ENCODE results near the gene PBRM1.

PBRM1 gene

DNA sequence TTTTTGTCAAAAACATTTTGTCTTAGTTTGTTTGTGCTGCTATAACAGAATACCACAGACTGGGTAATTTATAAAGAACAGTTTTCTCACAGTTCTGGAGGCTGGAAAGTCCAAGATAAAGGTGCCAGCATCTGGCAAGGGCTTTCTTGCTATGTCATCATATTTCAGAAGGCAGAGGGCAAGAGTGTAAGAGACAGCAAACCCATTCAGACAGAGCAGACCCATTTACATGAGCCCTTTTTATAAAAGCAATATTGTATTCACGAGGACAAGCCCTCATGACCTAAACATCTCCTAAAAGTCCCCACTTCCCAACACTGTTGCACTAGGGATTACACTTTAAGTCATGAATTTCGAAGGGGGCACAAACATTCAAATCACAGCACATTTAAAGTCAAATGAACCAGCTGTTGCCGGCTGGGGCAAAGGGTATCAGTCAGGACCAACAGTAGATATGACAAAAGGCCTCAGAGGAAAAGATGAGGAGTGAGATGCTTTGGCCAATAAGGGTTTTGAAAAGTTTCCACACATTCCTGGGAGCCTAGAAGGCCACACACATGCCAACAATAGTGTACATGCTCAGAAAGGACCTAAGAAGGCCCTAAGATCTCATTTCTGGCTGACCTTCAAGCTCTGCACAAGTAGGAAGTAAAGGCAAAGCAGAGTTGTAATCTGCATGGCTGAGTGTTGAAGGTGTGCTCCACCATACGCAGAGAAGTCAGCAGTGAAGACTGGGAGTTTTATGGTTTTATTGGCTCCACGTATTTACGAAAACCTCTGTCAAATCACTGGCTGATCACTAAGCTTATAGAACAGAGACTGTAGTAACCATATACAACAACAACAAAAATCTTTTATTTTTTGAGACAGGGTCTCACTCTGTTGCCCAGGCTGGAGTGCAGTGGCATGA is 111.4 kb downstream of the PBRM1 start:
- no peak for DNase-seq (ENCODE audit: low read depth in 2 of 2)

- DNase-seq (ENCODE audit: low read depth in 2 of 2): no peak
Measured at GRCh38 chr3:52572221-52572620, 113.5 kb downstream of the PBRM1 start.

DNA sequence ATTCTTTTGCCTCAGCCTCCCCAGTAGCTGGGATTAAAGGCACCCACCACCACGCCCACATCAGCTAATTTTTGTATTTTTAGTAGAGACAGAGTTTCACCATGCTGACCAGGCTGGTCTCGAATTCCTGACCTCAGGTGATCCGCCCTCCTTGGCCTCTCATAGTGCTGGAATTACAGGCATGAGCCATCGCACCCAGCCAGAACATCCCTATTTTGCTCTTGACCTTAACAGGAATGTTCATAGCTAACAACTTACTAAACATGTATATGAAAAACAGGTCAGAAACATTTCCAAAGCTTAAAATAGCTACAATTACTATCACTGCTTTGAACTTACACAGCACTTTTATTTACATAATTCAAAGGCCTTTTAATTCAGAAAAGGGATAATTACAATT is 115.6 kb downstream of the PBRM1 start:
- no peak for DNase-seq (ENCODE audit: low read depth in 2 of 2)

DNA sequence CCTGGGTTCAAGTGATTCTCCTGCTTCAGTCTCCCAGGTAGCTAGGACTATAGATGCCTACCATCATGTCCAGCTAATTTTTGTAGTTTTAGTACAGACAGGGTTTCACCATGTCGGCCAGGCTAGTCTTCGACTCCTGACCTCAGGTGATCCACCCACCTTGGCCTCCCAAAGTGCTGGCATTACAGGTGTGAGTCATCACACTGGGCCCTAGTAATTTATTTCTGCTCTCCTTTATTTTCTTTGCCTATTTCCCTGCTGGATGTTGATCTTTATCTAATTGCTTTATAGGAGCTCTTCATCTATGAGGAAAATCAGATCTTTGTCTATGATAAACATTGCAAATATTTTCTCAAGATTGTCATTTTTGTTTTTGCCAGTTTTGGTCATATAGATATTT is 117.6 kb downstream of the PBRM1 start:
- DNase-seq (ENCODE audit: low read depth in 2 of 2): no peak

DNA sequence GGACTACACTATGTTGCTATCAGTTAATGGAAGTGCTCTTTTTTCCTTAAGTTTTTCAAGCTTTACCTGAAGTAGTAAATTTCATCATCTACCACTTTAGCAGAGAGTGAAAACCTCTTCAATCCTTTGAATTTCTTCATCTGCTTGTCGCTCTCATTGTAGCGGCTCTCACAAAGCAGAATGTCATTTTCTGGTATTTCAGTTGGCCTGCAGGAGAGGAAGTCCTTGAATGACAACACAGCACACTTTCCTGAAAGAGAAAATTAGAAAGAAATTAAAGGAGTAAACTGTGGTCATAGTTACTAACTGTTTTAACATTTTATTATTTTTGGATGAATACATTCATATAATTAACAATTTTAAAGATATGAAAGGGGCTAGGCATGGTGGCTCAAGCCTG is 121.7 kb downstream of the PBRM1 start:
- no peak for DNase-seq (ENCODE audit: low read depth in 2 of 2)

DNA sequence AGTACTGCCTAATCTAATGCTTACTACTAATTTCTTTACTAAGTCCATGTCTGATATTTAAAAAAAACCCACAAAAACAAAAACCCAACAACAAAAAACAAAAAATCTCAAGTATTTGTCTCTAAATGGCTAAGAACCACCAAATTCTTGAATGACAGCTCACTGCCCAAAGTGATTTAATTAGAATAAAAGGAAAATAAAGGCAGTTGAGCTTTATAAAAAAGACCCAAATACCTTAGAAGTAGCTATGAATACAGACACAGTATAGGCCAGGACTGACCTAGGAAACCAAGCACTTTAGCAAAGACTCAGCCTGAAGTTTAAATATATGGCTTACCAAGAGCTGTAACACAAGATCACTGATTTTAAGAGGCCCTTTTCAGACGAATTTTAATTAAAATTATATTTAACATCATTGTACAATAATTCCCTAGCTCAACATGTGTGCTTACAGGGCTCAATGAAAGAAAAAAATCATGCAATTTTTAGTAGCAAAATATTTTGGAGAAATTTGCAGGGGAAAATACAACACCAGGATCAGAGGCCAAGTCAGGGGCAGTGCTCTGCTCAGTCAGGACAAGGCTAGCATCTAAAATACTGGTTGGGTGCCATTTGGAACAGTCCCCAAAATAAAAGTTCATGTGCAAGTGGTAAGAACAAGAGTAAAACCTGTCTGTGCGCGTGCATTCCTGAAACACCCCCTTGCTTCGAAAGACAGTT is 124.5 kb downstream of the PBRM1 start:
- no peak for DNase-seq (ENCODE audit: low read depth in 2 of 2)

DNA sequence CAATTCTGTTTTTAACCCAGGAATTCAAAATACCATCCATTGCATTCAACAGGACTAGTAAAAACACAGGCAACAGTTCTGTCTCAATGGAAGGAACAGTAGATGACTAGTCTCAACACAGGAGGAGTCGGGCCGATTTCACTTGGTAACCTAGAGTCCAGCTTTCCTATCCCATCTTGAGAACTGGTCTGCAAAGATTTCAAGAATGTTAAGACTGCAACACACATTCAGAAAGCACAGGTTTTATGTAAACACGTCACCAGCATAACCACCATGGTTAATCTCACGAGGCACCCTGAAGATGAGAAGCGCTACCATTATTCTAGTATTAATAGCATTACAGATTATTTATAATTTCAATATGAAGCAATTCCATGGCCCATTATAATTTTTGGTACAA is 127.3 kb downstream of the PBRM1 start:
- DNase-seq (ENCODE audit: low read depth in 2 of 2): no peak

GRCh38 chr3:52557011-52557960 is 128.4 kb downstream of the PBRM1 start:
- DNase-seq (ENCODE audit: low read depth in 2 of 2): no peak

GRCh38 chr3:52555056-52555455 is 130.7 kb downstream of the PBRM1 start:
- DNase-seq (ENCODE audit: low read depth in 2 of 2): no peak

GRCh38 chr3:52554026-52554755 is 131.5 kb downstream of the PBRM1 start:
- DNase-seq (ENCODE audit: low read depth in 2 of 2): no peak

DNA sequence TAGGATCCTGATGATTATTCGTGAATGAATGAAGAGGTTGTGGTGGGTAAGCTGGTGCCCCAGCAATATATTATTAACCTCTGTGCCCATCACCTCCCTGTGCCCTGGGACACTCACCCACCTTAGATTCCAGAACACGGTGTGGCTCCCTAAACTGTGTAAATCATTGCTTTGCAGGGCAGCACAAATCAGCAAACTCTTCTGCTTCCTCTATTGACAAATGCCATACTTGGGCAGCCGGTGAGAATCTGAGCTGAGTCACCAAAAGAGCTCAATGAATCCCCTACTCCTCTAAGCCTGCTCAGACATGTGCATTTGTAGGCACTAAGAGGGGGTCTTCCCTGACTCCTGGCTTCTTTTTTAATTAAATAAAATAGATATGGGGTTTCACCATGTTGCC is 133.6 kb downstream of the PBRM1 start:
- no peak for DNase-seq (ENCODE audit: low read depth in 2 of 2)

DNA sequence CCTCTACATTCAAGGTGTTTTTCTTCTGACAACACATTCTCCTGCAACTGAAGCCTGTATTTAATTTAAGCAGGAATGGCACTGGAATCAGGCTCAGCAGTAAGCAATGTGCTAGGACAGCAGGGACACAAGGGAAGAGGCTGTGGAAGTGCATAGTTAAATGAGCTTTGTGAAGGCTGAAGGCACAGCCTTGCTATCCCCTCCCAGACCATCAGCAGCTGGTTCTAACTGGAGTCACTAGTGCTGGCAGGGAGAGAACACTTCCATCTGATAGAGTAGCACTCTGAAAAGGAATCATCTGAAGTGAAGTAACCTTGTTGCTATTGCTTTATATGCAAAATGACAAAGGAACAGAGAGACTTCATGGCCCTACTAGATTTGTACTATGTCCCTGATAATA is 134.6 kb downstream of the PBRM1 start:
- no peak for DNase-seq (ENCODE audit: low read depth in 2 of 2)

- DNase-seq (ENCODE audit: low read depth in 2 of 2): no peak
Measured at GRCh38 chr3:52547143-52547542, 138.6 kb downstream of the PBRM1 start.

- no peak for DNase-seq (ENCODE audit: low read depth in 2 of 2)
Measured at GRCh38 chr3:52546111-52546901, 139.4 kb downstream of the PBRM1 start.

- no peak for DNase-seq (ENCODE audit: low read depth in 2 of 2)
Measured at GRCh38 chr3:52544937-52545336, 140.8 kb downstream of the PBRM1 start.

DNA sequence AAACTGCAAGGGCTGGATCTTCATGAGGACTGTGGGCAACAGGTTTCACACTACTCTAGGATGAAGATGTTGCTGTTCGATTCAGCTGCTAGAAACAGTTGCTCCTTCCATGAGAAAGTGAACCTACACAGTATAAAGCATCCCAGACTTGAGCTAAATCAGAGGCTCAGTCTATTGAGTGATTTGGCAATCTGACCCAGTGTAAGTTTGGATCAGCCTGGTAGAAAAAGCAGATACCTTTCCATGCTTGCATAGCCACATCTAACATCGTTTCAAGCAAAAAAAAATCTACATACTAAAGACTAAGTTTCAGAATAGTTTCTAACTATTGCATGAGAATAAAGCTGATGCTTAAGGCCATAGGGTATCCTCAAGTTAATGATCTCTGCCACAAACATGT is 144.7 kb downstream of the PBRM1 start:
- DNase-seq (ENCODE audit: low read depth in 2 of 2): no peak

DNA sequence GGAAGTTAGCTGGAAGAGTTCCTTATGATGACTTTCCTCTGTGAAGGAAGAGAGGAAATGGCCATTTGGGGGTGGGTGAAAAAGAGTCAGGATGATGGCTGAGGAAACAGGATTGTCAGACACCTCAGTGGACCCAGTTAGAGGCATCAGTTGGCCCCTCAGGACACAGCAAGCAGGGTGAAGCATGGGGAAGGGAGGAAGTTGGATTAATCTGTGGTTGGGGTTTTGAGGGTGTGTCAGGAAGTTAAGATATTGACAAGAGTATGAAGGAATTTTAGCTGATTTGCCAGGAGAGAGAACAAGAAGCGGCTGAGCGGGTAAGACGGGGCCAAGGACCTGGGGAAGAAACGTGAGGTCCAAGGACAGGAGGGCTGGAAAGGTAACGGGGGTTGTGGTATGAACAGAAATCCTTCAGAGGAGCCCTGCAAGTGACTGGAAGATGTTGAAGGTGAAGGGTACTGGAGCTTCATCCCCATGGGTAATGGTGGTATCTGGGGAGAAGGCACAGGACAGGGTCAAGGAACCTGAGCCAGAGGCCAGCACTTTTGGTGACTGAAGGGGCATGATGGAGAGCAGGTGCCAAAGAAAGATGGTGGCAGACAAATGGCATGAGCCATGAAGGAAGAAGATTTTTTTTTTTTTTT is 146.6 kb downstream of the PBRM1 start:
- no peak for DNase-seq (ENCODE audit: low read depth in 2 of 2)

DNA sequence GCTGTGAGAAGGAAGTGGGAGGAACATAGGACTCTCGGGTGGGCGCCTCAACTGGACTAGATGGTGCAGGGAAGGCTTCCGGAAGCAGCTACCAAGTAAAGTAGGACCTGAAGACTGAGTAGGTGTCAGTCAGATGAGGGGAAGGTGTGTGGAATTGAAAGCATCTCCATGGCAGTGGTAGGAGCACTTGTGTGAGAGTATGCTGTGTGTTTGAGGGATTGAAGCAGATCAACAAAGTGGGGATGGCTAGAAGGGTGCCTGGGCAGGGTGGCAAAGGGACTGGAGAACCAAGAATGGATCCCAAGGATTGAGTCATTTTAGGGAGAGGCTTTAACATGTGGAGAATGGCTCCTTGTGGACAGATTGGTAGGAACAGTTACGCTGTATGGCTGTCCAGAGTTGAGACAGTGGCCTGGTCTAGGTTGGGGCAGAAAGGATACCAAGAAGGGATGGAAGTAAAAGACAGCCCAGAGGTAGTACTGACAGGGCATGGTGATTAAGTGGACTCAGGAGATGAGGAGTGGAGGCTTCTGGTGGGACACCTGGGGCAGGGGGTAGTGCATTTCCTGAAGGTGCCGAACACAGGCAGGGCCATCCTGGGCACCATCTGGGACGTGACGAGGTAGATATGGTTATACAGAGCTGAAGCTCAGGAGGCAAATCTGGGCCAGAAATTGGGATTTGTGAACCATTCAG is 147.8 kb downstream of the PBRM1 start:
- no peak for DNase-seq (ENCODE audit: low read depth in 2 of 2)

- DNase-seq (ENCODE audit: low read depth in 2 of 2): no peak
Measured at GRCh38 chr3:52537165-52537620, 148.5 kb downstream of the PBRM1 start.

Measured in activated CD8-positive, alpha-beta memory T cell treated with anti-CD3 and anti-CD28 coated beads for 4 hours (primary cell).